NCI-H2081 treated with DMSO at 0.1 percent for 48 hours (cell line): ENCODE data around the gene ERC1.
"Not testable (repeated sequence)": the region's sequence is repeated elsewhere in the genome, so short reads cannot be mapped to it uniquely, and the experiment has no call there.

Experiments used
- DNase-seq: peaks from one replicate; lab custom pipeline; 2025; lab: John Stamatoyannopoulos, UW

ERC1 gene

DNA sequence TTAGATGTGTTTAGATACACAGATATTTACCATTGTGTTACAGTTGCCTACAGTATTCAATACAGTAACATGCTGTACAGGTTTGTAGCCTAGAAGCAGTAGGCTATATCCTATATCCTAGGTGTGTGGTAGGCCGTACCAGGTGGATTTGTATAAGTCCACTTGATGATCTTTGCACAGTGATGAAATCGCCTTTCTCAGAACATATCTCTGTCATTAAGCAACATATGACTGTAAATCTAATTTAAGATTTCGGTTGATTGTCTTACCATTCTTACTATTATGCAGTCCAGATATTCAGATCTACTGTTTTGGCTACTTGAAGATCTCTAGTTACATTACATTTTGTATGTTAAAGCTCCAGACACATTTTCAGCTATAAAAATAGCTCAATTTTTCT lies 39.8 kb downstream of the ERC1 start:
- DNase-seq: no peak

DNA sequence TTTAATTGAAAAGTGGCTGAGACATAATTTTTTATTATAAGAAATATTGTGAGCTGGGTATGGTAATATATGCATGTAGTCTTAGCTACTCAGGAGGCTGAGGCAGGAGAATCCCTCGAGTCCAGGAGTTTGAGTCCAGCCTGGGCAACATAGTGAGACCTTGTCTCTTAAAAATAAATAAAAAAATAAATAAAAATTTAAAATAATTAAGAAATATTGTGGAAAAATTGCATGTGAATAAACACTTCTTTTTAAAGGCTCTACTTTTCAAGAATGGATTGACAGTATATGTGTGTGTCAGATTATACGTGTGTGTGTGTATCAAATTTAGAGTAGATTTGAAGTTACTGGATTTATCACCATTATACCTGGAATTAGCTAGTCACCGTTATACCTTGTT lies 43.2 kb downstream of the ERC1 start:
- no peak for DNase-seq

GRCh38 chr12:1034751-1035457 lies 43.9 kb downstream of the ERC1 start:
- DNase-seq: no peak

DNA sequence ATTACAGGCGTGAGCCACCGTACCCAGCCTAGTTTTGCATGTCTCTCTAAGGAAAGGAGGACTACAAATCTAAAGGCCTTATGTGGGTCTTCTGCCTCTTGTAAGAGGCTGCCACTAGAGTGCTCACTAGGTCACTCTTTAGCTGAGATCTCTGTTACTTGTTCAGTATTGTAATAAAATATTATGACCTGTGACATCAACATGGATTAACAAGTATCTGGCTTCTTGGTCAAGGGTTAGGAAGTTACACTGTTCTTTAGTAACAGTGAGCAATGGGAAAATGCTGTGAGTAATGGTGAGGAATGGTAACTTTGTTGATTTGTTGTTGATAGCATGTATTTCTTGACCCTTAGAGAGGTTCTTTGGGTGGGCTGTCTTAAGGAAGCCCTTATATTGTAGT lies 50.5 kb downstream of the ERC1 start:
- no peak for DNase-seq

DNA sequence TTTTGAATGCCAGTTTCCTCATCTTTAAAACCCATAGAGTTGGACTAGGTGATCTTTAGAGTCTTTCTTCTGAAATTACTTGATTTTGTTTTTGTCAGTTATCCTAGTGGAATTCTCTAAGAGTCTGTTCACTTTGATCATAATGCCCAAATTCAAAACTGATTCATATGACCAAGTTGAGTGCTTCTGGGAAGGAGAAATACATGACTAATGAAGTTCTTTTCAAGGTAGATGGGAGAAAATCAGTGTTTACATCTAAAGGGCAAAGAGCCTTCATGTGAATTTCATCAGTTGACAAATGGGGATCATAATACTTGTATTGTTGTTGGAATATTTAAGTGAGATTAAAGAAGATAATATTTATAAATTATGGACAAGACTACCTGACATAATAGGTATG lies 53.2 kb downstream of the ERC1 start:
- DNase-seq: no peak

GRCh38 chr12:1044696-1045095 lies 53.7 kb downstream of the ERC1 start:
- no peak for DNase-seq

- no peak for DNase-seq
These were observed 55.7 kb downstream of the ERC1 start for GRCh38 chr12:1046727-1047126.

GRCh38 chr12:1047898-1048660 lies 57.1 kb downstream of the ERC1 start:
- DNase-seq: no peak

- no peak for DNase-seq
These were observed 59.2 kb downstream of the ERC1 start for GRCh38 chr12:1050059-1050707.

- DNase-seq: not testable (repeated sequence)
These were observed 60.6 kb downstream of the ERC1 start for GRCh38 chr12:1051672-1052071.

- DNase-seq: no peak
These were observed 62.7 kb downstream of the ERC1 start for GRCh38 chr12:1053690-1054089.

- DNase-seq: no peak
These were observed 63.3 kb downstream of the ERC1 start for GRCh38 chr12:1054117-1054870.

DNA sequence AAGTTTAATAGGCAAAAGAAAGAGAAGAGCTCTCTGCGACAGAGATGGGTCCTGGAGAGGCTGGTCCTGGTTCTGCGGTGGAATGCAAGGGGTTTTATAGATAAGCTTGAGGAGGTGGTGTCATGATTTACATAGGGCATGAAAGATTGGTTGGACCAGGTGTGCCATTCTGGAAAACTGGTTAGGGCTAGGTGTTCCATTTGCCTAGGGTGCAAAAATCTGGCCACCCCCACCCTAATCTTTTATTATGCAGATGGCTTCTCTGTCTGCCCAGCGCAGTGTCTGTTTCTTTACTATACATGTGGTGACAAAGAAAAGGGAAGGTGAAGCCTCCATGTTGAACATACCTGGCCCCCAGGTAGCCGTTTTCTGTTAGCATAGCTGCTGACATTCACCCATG lies 65.4 kb downstream of the ERC1 start:
- DNase-seq: no peak

DNA sequence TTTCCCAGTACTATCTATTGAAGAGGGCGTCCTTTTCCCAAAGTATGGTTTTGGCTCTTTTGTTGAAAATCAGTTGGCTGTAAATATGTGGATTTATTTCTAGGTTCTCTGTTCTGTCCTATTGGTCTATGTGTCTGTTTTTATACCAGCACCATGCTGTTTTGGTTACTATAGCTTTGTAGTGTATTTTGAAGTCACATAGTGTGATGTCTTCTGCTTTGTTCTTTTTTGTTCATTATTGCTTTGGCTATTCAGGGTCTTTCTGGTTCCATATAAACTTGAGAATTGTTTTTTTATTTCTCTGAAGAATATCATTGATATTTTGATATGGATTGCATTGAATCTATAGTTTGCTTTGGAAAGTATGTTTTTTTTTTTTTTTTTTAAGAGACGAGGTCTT lies 67.4 kb downstream of the ERC1 start:
- DNase-seq: no peak

DNA sequence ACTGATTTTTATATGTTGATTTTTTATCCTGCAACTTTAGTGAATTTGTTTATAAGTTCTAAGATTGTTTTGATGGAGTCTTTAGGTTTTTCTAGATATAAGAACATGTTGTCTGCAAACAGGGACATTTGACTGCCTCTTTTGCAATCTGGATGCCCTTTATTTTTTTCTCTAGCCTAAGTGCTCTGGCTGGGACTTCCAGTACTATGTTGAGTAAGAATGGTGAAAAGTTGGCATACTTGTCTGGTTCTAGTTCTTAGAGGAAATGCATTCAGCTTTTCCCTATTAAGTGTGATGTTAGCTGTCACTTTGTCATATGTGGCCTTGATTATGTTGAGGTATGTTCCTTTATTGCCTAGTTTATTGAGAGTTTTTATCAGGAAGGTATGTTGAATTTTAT lies 68.1 kb downstream of the ERC1 start:
- DNase-seq: no peak

GRCh38 chr12:1063852-1064251 lies 72.8 kb downstream of the ERC1 start:
- DNase-seq: no peak

GRCh38 chr12:1064317-1064716 lies 73.3 kb downstream of the ERC1 start:
- no peak for DNase-seq

DNA sequence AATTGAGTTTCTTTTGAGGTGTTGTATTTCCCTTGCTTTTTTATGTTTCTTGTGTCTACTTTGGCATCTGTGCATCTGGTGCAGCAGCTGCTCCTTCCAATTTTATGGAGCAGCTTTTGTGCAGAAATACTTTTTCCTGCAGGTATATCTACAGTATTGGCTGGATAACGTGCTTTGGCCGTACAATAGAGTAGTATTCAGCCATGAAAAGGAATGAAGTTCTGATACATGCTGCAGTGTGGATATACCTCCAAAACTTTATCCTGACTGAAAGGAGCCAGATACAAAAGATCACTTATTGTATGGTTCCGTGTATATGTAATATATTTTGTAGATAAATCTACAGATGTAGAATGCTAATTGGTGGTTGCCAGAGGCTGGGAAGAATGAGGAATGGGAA lies 74.6 kb downstream of the ERC1 start:
- no peak for DNase-seq

GRCh38 chr12:1069846-1070245 lies 78.8 kb downstream of the ERC1 start:
- no peak for DNase-seq

- DNase-seq: no peak
These were observed 80.2 kb downstream of the ERC1 start for GRCh38 chr12:1071182-1071581.

DNA sequence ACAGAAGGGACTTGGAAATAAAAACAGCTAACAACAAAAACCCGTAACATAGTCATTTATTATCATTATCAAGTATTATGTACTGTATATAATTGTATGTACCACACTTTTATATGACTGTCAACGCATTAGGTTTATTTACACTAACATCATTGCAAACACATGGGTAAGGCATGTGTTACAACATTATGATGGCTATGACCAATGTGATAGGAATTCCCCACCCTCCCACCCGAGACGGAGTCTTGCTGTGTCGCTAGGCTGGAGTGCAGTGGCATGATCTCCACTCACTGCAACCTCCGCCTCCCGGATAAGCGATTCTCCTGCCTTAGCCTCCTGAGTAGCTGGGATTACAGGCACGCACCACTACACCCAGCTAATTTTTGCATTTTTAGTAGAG lies 82.6 kb downstream of the ERC1 start:
- DNase-seq: no peak

DNA sequence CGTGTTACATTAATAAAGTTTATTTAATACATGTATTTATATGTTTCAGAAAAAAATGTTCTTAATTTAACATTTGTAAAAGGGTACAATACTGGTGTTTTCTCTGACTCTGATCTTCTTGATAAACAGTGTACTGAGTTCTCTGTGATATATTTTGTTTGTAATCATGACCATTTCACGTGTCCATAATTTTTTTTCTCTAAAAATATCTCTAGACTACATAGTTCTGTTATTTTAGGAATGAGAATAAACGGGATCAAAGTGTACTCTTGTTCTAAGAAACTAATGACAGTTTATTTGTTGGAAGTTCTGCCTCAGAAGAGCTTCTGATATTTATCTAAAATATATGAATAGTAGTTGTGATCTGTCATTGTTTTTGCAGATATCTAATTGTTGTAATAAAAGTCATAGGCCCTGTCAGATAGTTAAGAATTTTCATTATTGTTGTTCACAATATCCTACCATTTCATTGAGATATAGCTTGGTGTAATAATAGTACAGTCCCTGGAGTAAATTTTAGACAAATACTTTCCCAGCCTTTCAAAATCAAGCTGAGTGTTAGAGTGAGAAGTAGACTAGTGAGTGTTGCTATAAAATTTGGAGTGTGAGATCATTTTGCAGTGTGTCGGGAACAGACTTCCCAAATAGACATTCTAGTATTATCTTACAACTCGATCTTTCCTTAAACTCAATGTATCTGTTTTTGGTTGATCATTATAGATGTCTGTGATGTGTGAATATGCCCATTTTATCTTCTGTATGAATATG lies 86.2 kb downstream of the ERC1 start:
- no peak for DNase-seq
